ENCODE measurements around the gene CNBD2. TPM values are rescaled to one million over a fixed set of nuclear protein-coding genes. Genes with fewer than 3 reads are reported as not detected.
A peak's percentile ranks its signal among the peaks of the same experiment; 100 is the strongest.
"Not testable (repeated sequence)": the region's sequence is repeated elsewhere in the genome, so short reads cannot be mapped to it uniquely, and the experiment has no call there.

Gene CNBD2
- total RNA-seq, 5 donors from 2014 or later (not counting 1 experiment from before 2014, with no cell fraction given) = 5.3 to 20.1 (median 7.4) TPM

GRCh38 chr20:35942243-35942642 lies 26.1 kb upstream of the CNBD2 start:
- POLR2A ChIA-PET = no interaction called here
- Mint-ChIP-seq H3K4me1 (peaks cover 0 to under 1% (median 0%) of the 10 kb centered on the region in 3 donors), H3K4me3 (no peak overlapping the region), H3K27me3 (no peaks in the 10 kb centered on the region), H3K9me3 (no peaks in the 10 kb centered on the region), H3K27ac (peak overlapping the region in 1 of 2 donors; percentile 33), H3K36me3 (peaks cover 42% of the 10 kb centered on the region)
- Histone ChIP-seq H3K4me3 (ENCODE audit: control insufficient read depth in 1 of 2, extremely low read depth in 1 of 2, low read length in 1 of 2) (no peak overlapping the region), H3K27ac (ENCODE audit: low read length) (no peak overlapping the region), H3K36me3 (ENCODE audit: control insufficient read depth in 2 of 2, extremely low read depth in 1 of 2, insufficient read depth in 1 of 2, low read length in 1 of 2) (peaks cover 8 to 70% of the 10 kb centered on the region in 2 donors), H3K9me3 (no peaks in the 10 kb centered on the region), H3K4me1 (ENCODE audit: control insufficient read depth in 1 of 2, extremely low read depth in 1 of 2, insufficient read depth in 2 of 2, low read length in 2 of 2) (no peaks in the 10 kb centered on the region), H3K27me3 (replicated peaks in 1 of 2; ENCODE audit: control insufficient read depth in 2 of 2, extremely low read depth in 1 of 2, insufficient read depth in 2 of 2, low read length in 1 of 2) (no peaks in the 10 kb centered on the region)
- no peak for DNase-seq
- WGBS (ENCODE audit: insufficient coverage) = no CpG with 5 or more reads among the region's 2 CpGs
- CTCF ChIA-PET = interaction anchor here in 1 of 2 donors (0.5 to 2.7 kb wide), 3 partner anchors 12 to 283 kb away, joined by 4 to 13 read pairs (median 7); partner anchors contain the start of gene SCAND1
- no peak for ATAC-seq (replicated peaks in 1 of 4)

GRCh38 chr20:35947489-35947888 lies 20.9 kb upstream of the CNBD2 start:
- DNase-seq (peak in 20 of 35 experiments; percentile 3 to 39 (median 8)), ATAC-seq (replicated peaks in 1 of 4) (peak; percentile 45 to 68 (median 55))
- no peaks in the 10 kb centered on the region for H3K9me3 Mint-ChIP-seq
- H3K4me1 Mint-ChIP-seq = peaks cover 8 to 27% (median 9%) of the 10 kb centered on the region in 3 donors
- peaks cover 0 to 45% of the 10 kb centered on the region in 2 donors for H3K36me3 ChIP-seq (ENCODE audit: control insufficient read depth in 2 of 2, extremely low read depth in 1 of 2, insufficient read depth in 1 of 2, low read length in 1 of 2)
- H3K27me3 ChIP-seq (replicated peaks in 1 of 2; ENCODE audit: control insufficient read depth in 2 of 2, extremely low read depth in 1 of 2, insufficient read depth in 2 of 2, low read length in 1 of 2) = no peaks in the 10 kb centered on the region
- ChIA-PET CTCF (interaction anchor here (0.5 to 1.1 kb wide), 3 partner anchors 167 to 329 kb away, joined by 3 to 4 read pairs (median 4); no protein-coding TSS in a partner anchor), POLR2A (no interaction called here)
- H3K9me3 ChIP-seq = no peaks in the 10 kb centered on the region
- no peaks in the 10 kb centered on the region for H3K27me3 Mint-ChIP-seq
- H3K4me3 Mint-ChIP-seq = no peak overlapping the region
- H3K27ac Mint-ChIP-seq = peak overlapping the region in 1 of 2 donors; percentile 20
- peaks cover under 1 to 9% of the 10 kb centered on the region in 2 experiments for H3K4me1 ChIP-seq (ENCODE audit: control insufficient read depth in 1 of 2, extremely low read depth in 1 of 2, insufficient read depth in 2 of 2, low read length in 2 of 2)
- 83% methylated on average over 6 of the region's 9 CpGs for WGBS (ENCODE audit: insufficient coverage)
- H3K36me3 Mint-ChIP-seq = peaks cover 23% of the 10 kb centered on the region
- H3K27ac ChIP-seq (ENCODE audit: low read length) = peak overlapping the region; percentile 5
- no peak overlapping the region for H3K4me3 ChIP-seq (ENCODE audit: control insufficient read depth in 1 of 2, extremely low read depth in 1 of 2, low read length in 1 of 2)

GRCh38 chr20:35947907-35948306 lies 20.5 kb upstream of the CNBD2 start:
- POLR2A ChIA-PET = no interaction called here

GRCh38 chr20:35950093-35950492 lies 18.3 kb upstream of the CNBD2 start:
- no peak for ATAC-seq (replicated peaks in 1 of 4)
- peaks cover 9 to 23% of the 10 kb centered on the region in 2 experiments for H3K4me1 ChIP-seq (ENCODE audit: control insufficient read depth in 1 of 2, extremely low read depth in 1 of 2, insufficient read depth in 2 of 2, low read length in 2 of 2)
- no peak for DNase-seq
- Mint-ChIP-seq H3K27me3 (no peaks in the 10 kb centered on the region), H3K27ac (no peak overlapping the region), H3K36me3 (peaks cover 16% of the 10 kb centered on the region), H3K4me3 (no peak overlapping the region), H3K9me3 (no peaks in the 10 kb centered on the region), H3K4me1 (peaks cover 17 to 35% (median 21%) of the 10 kb centered on the region in 3 donors)
- CTCF ChIA-PET = no interaction called here
- no peak overlapping the region for H3K4me3 ChIP-seq (ENCODE audit: control insufficient read depth in 1 of 2, extremely low read depth in 1 of 2, low read length in 1 of 2)
- H3K36me3 ChIP-seq (ENCODE audit: control insufficient read depth in 2 of 2, extremely low read depth in 1 of 2, insufficient read depth in 1 of 2, low read length in 1 of 2) = peaks cover 0 to 30% of the 10 kb centered on the region in 2 donors
- H3K9me3 ChIP-seq = no peaks in the 10 kb centered on the region
- H3K27ac ChIP-seq (ENCODE audit: low read length) = no peak overlapping the region
- POLR2A ChIA-PET = interaction anchor here in 1 of 2 donors (0.7 kb wide), 1 partner anchor 190 kb away, joined by 8 read pairs; no protein-coding TSS in a partner anchor
- 100% methylated on average over 3 of the region's 7 CpGs for WGBS (ENCODE audit: insufficient coverage)
- H3K27me3 ChIP-seq (replicated peaks in 1 of 2; ENCODE audit: control insufficient read depth in 2 of 2, extremely low read depth in 1 of 2, insufficient read depth in 2 of 2, low read length in 1 of 2) = no peaks in the 10 kb centered on the region

More at GRCh38 chr20:35947907-35948306, 20.5 kb upstream of the CNBD2 start:
- Mint-ChIP-seq H3K4me1 (peaks cover 12 to 31% (median 13%) of the 10 kb centered on the region in 3 donors), H3K9me3 (no peaks in the 10 kb centered on the region), H3K36me3 (peaks cover 23% of the 10 kb centered on the region), H3K4me3 (no peak overlapping the region), H3K27me3 (no peaks in the 10 kb centered on the region), H3K27ac (peak overlapping the region; percentile 44 to 61)
- Histone ChIP-seq H3K27me3 (replicated peaks in 1 of 2; ENCODE audit: control insufficient read depth in 2 of 2, extremely low read depth in 1 of 2, insufficient read depth in 2 of 2, low read length in 1 of 2) (no peaks in the 10 kb centered on the region), H3K4me3 (ENCODE audit: control insufficient read depth in 1 of 2, extremely low read depth in 1 of 2, low read length in 1 of 2) (no peak overlapping the region), H3K36me3 (ENCODE audit: control insufficient read depth in 2 of 2, extremely low read depth in 1 of 2, insufficient read depth in 1 of 2, low read length in 1 of 2) (peaks cover 0 to 44% of the 10 kb centered on the region in 2 donors), H3K27ac (ENCODE audit: low read length) (peak overlapping the region; percentile 5), H3K4me1 (ENCODE audit: control insufficient read depth in 1 of 2, extremely low read depth in 1 of 2, insufficient read depth in 2 of 2, low read length in 2 of 2) (peaks cover 5 to 13% of the 10 kb centered on the region in 2 experiments), H3K9me3 (no peaks in the 10 kb centered on the region)
- CTCF ChIA-PET = interaction anchor here (0.5 to 1.1 kb wide), 3 partner anchors 168 to 329 kb away, joined by 3 to 4 read pairs (median 4); no protein-coding TSS in a partner anchor
- WGBS (ENCODE audit: insufficient coverage) = 83% methylated on average over 1 of the region's 2 CpGs
- DNase-seq = no peak
- ATAC-seq (replicated peaks in 1 of 4) = no peak

- Mint-ChIP-seq H3K4me1 (peaks cover 21 to 38% (median 22%) of the 10 kb centered on the region in 3 donors), H3K4me3 (peak overlapping the region; percentile 21 to 99 (median 95)), H3K36me3 (peaks cover 13% of the 10 kb centered on the region), H3K27ac (peak overlapping the region; percentile 92 to 99)
- H3K27me3 ChIP-seq (replicated peaks in 1 of 2; ENCODE audit: control insufficient read depth in 2 of 2, extremely low read depth in 1 of 2, insufficient read depth in 2 of 2, low read length in 1 of 2); ATAC-seq (replicated peaks in 1 of 4); H3K9me3 ChIP-seq; H3K27me3 Mint-ChIP-seq; CTCF ChIA-PET; DNase-seq; H3K9me3 Mint-ChIP-seq: not testable (repeated sequence)
- Histone ChIP-seq H3K36me3 (ENCODE audit: control insufficient read depth in 2 of 2, extremely low read depth in 1 of 2, insufficient read depth in 1 of 2, low read length in 1 of 2) (peaks cover 0 to 22% of the 10 kb centered on the region in 2 donors), H3K27ac (ENCODE audit: low read length) (peak overlapping the region; percentile 98), H3K4me1 (ENCODE audit: control insufficient read depth in 1 of 2, extremely low read depth in 1 of 2, insufficient read depth in 2 of 2, low read length in 2 of 2) (peaks cover 14 to 29% of the 10 kb centered on the region in 2 experiments), H3K4me3 (ENCODE audit: control insufficient read depth in 1 of 2, extremely low read depth in 1 of 2, low read length in 1 of 2) (peak overlapping the region in 1 of 2 donors; percentile 10)
- POLR2A ChIA-PET = interaction anchor here (0.5 to 0.7 kb wide), 4 partner anchors 9 to 1994 kb away, joined by 3 to 7 read pairs (median 6); no protein-coding TSS in a partner anchor
- WGBS (ENCODE audit: insufficient coverage) = 98% methylated on average over 11 of the region's 14 CpGs
Observed at GRCh38 chr20:35952080-35952479, 16.3 kb upstream of the CNBD2 start.

GRCh38 chr20:35952480-35953386 lies 15.7 kb upstream of the CNBD2 start:
- Histone ChIP-seq H3K4me3 (ENCODE audit: control insufficient read depth in 1 of 2, extremely low read depth in 1 of 2, low read length in 1 of 2) (peak overlapping the region; percentile 82 to 87), H3K36me3 (ENCODE audit: control insufficient read depth in 2 of 2, extremely low read depth in 1 of 2, insufficient read depth in 1 of 2, low read length in 1 of 2) (peaks cover 0 to 16% of the 10 kb centered on the region in 2 donors), H3K4me1 (ENCODE audit: control insufficient read depth in 1 of 2, extremely low read depth in 1 of 2, insufficient read depth in 2 of 2, low read length in 2 of 2) (peaks cover 14 to 29% of the 10 kb centered on the region in 2 experiments), H3K27ac (ENCODE audit: low read length) (peak overlapping the region; percentile 98), H3K27me3 (replicated peaks in 1 of 2; ENCODE audit: control insufficient read depth in 2 of 2, extremely low read depth in 1 of 2, insufficient read depth in 2 of 2, low read length in 1 of 2) (no peaks in the 10 kb centered on the region), H3K9me3 (no peaks in the 10 kb centered on the region)
- H3K27ac Mint-ChIP-seq = peak overlapping the region; percentile 92 to 99
- CTCF ChIA-PET = interaction anchor here in 1 of 2 donors (1.5 to 2.4 kb wide), 3 partner anchors 10 to 498 kb away, joined by 13 to 14 read pairs (median 13); partner anchors contain the start of genes CEP250 and RBM39
- DNase-seq (peak in 3 of 35 experiments; percentile 7 to 29 (median 17)), ATAC-seq (replicated peaks in 1 of 4) (no peak)
- H3K4me3 Mint-ChIP-seq = peak overlapping the region; percentile 95 to 99 (median 99)
- no peaks in the 10 kb centered on the region for H3K9me3 Mint-ChIP-seq
- no peaks in the 10 kb centered on the region for H3K27me3 Mint-ChIP-seq
- WGBS (ENCODE audit: insufficient coverage) = 67% methylated on average over 1 of the region's 6 CpGs
- H3K36me3 Mint-ChIP-seq = peaks cover 7% of the 10 kb centered on the region
- H3K4me1 Mint-ChIP-seq = peaks cover 21 to 33% (median 22%) of the 10 kb centered on the region in 3 donors
- POLR2A ChIA-PET = interaction anchor here (0.5 to 1.1 kb wide), 6 partner anchors 9 to 1995 kb away, joined by 3 to 7 read pairs (median 4); no protein-coding TSS in a partner anchor
